Lung (tissue), 12 donors: ENCODE results near the gene SLC15A3. TPM values are rescaled to one million over a fixed set of nuclear protein-coding genes. Genes with fewer than 3 reads are reported as not detected.

ENCODE experiments used
- ATAC-seq: fragments of 200-7000 bp; cut with Tn5 transposase; one replicate; pipeline ENCODE4 v1.9.1; 2020; ENCODE audit warnings: moderate number of reproducible peaks; ENCODE audit not compliant: insufficient read depth, low FRiP score
- DNase-seq, 3 donors: peaks; one replicate each; pipeline ENCODE4 v3.0.0-alpha.2; 2013 to 2017
- H3K27ac ChIP-seq, 2 donors: one replicate each; pipeline ENCODE4 v1.5.1; 2013; ENCODE audit warnings: mild to moderate bottlenecking in 2 of 2, moderate library complexity in 2 of 2, control low read depth in 1 of 2, inconsistent platforms in 1 of 2, low read depth in 1 of 2, low read length in 1 of 2
- H3K27me3 ChIP-seq, 3 donors: one replicate each; pipeline ENCODE4 v1.5.1; 2013; ENCODE audit warnings: low read length in 2 of 3; ENCODE audit not compliant: control insufficient read depth in 3 of 3, insufficient read depth in 3 of 3
- H3K36me3 ChIP-seq, 4 donors: one replicate each; pipeline ENCODE4 v1.5.1; 2013; ENCODE audit warnings: low read length in 4 of 4, mild to moderate bottlenecking in 1 of 4, moderate library complexity in 1 of 4; ENCODE audit not compliant: control insufficient read depth in 4 of 4, insufficient read depth in 4 of 4
- H3K4me1 ChIP-seq, 5 donors: one replicate each; pipeline ENCODE4 v1.5.1; 2013; ENCODE audit warnings: low read length in 5 of 5, mild to moderate bottlenecking in 2 of 5, moderate library complexity in 1 of 5; ENCODE audit not compliant: control insufficient read depth in 5 of 5, insufficient read depth in 5 of 5
- H3K4me3 ChIP-seq: one replicate; pipeline ENCODE4 v1.5.1; 2013; ENCODE audit warnings: mild to moderate bottlenecking, control low read depth, moderate library complexity
- H3K9ac ChIP-seq, 2 donors: one replicate each; pipeline ENCODE4 v1.5.1; 2013; ENCODE audit warnings: low read length in 2 of 2, control low read depth in 1 of 2; ENCODE audit not compliant: insufficient read depth in 1 of 2
- H3K9me3 ChIP-seq, 4 donors: one replicate each; pipeline ENCODE4 v1.5.1; 2013; ENCODE audit warnings: low read length in 3 of 4, mild to moderate bottlenecking in 1 of 4, moderate library complexity in 1 of 4; ENCODE audit not compliant: control insufficient read depth in 4 of 4, insufficient read depth in 3 of 4
- CTCF ChIP-seq: IDR thresholded peaks from 2 replicates; pipeline ENCODE4 v1.5.1; 2012; ENCODE audit warnings: mild to moderate bottlenecking; ENCODE audit errors: control extremely low read depth, extremely low read depth
- WGBS, 2 donors: extraction: QIAGEN DNeasy Blood & Tissue Kit; methylation state at CpG; one replicate each; pipeline ENCODE4 v1.1.7; 2013; 5-methylcytosine and 5-hydroxymethylcytosine counted together
- polyA plus RNA-seq, 2 donors: library from polyadenylated mRNA; stranded (reverse); fragments of 200-250 nt; gene quantifications; one replicate each; pipeline ENCODE4 v1.2.1, GENCODE V29; 2013
- total RNA-seq, 2 donors: library from RNA; depleted of rRNA in 1 of 2; stranded (reverse); fragments of >200 nt in 1 of 2; gene quantifications; one replicate each; pipeline ENCODE4 v1.2.1, GENCODE V29; 2014 to 2021
- donor health status: control.
- donor health status: control.
- donor health status: Bipolar disorder and iron deficiency.
- donor health status: healthy.
- donor health status: DM: yes; HTN: yes; CAD: no.

The SLC15A3 gene
- total and polyA plus RNA-seq, 4 donors: 29.9 to 166 (median 98.6) TPM

- 78 to 83% methylated on average over 5 of the region's 5 CpGs for WGBS, 2 donors
- H3K9ac ChIP-seq: no peak overlapping the region
- no peak for TF ChIP-seq CTCF
- H3K27me3 ChIP-seq: no peaks in the 10 kb centered on the region
- H3K4me1 ChIP-seq: peaks cover 0 to 8% (median 0%) of the 10 kb centered on the region in 5 donors
- no peak for DNase-seq
- H3K9me3 ChIP-seq: no peaks in the 10 kb centered on the region
- H3K27ac ChIP-seq: no peak overlapping the region
- no peak overlapping the region for H3K4me3 ChIP-seq
- ATAC-seq: no peak
- H3K36me3 ChIP-seq: peaks cover 0 to 11% (median 9%) of the 10 kb centered on the region in 4 donors
Measured at GRCh38 chr11:60932605-60933356, 19.2 kb downstream of the SLC15A3 start.

GRCh38 chr11:60931917-60932316, 20.1 kb downstream of the SLC15A3 start:
- no peak for ATAC-seq
- WGBS, 2 donors: 78 to 90% methylated on average over 9 of the region's 9 CpGs
- H3K27me3 ChIP-seq: no peaks in the 10 kb centered on the region
- no peak overlapping the region for H3K4me3 ChIP-seq
- peaks cover 0 to 11% (median 9%) of the 10 kb centered on the region in 4 donors for H3K36me3 ChIP-seq
- no peaks in the 10 kb centered on the region for H3K9me3 ChIP-seq
- H3K27ac ChIP-seq: no peak overlapping the region
- DNase-seq: no peak
- peaks cover 0 to 7% (median 0%) of the 10 kb centered on the region in 5 donors for H3K4me1 ChIP-seq
- H3K9ac ChIP-seq: no peak overlapping the region
- TF ChIP-seq CTCF: no peak

- Histone ChIP-seq H3K36me3 (peaks cover 0 to 11% (median 5%) of the 10 kb centered on the region in 4 donors), H3K9ac (no peak overlapping the region), H3K27me3 (no peaks in the 10 kb centered on the region), H3K4me3 (no peak overlapping the region), H3K9me3 (no peaks in the 10 kb centered on the region), H3K27ac (no peak overlapping the region), H3K4me1 (peaks cover 0 to 5% (median 0%) of the 10 kb centered on the region in 5 donors)
- ATAC-seq (no peak), DNase-seq (no peak)
- no peak for TF ChIP-seq CTCF
- 92 to 99% methylated on average over 4 of the region's 4 CpGs for WGBS, 2 donors
Measured at GRCh38 chr11:60930394-60930793, 21.6 kb downstream of the SLC15A3 start.
